ENCODE measurements around the gene U2AF2.
"Not testable (repeated sequence)": the region's sequence is repeated elsewhere in the genome, so short reads cannot be mapped to it uniquely, and the experiment has no call there.

Gene U2AF2

GRCh38 chr19:55705972-55706371 is 51.1 kb downstream of the U2AF2 start:
- no peak for DNase-seq (ENCODE audit: low spot score)
- no peak for TF ChIP-seq CTCF (IDR thresholded peaks at IDR 0.05)
- H3K4me3 ChIP-seq: no peak overlapping the region
- no peak overlapping the region for H3K27ac ChIP-seq

- Histone ChIP-seq H3K4me3 (no peak overlapping the region), H3K27ac (no peak overlapping the region)
- DNase-seq (ENCODE audit: low spot score): no peak
- no peak for TF ChIP-seq CTCF (IDR thresholded peaks at IDR 0.05)
Measured at GRCh38 chr19:55711719-55712118, 56.9 kb downstream of the U2AF2 start.

- no peak overlapping the region for H3K4me3 ChIP-seq
- TF ChIP-seq CTCF (IDR thresholded peaks at IDR 0.05): no peak
- H3K27ac ChIP-seq: no peak overlapping the region
- no peak for DNase-seq (ENCODE audit: low spot score)
Measured at GRCh38 chr19:55712804-55713631, 58.2 kb downstream of the U2AF2 start.

GRCh38 chr19:55716531-55716930 is 61.7 kb downstream of the U2AF2 start:
- DNase-seq (ENCODE audit: low spot score): no peak
- no peak overlapping the region for H3K4me3 ChIP-seq
- TF ChIP-seq CTCF (IDR thresholded peaks at IDR 0.05): no peak
- H3K27ac ChIP-seq: no peak overlapping the region

GRCh38 chr19:55717251-55717650 is 62.4 kb downstream of the U2AF2 start:
- no peak for DNase-seq (ENCODE audit: low spot score)
- H3K4me3 ChIP-seq: no peak overlapping the region
- H3K27ac ChIP-seq: no peak overlapping the region
- no peak for TF ChIP-seq CTCF (IDR thresholded peaks at IDR 0.05)

- not testable (repeated sequence) for DNase-seq (ENCODE audit: low spot score); H3K4me3 ChIP-seq; H3K27ac ChIP-seq
Measured at GRCh38 chr19:55717879-55718711, 63.3 kb downstream of the U2AF2 start.

- no peak for TF ChIP-seq CTCF (IDR thresholded peaks at IDR 0.05)
- Histone ChIP-seq H3K27ac (no peak overlapping the region), H3K4me3 (no peak overlapping the region)
Measured at GRCh38 chr19:55720214-55720746, 65.4 kb downstream of the U2AF2 start.

More at GRCh38 chr19:55720214-55720746, 65.4 kb downstream of the U2AF2 start:
- DNase-seq (ENCODE audit: low spot score): no peak
